GM12878 (cell line): ENCODE results near the gene PDSS2. TPM values are rescaled to one million over a fixed set of nuclear protein-coding genes. Genes with fewer than 3 reads are reported as not detected.

ENCODE experiments used
- ATAC-seq: fragments of 200-7000 bp; cut with Tn5 transposase; 3 replicates; pipeline ENCODE4 v1.9.1; 2020; ENCODE audit warnings: mild to moderate bottlenecking, moderate library complexity
- BruUV-seq: library from RNA; stranded (reverse); fragments of 400-500 nt; replicated peaks from 2 replicates; lab custom pipeline; 2021; lab: Mats Ljungman, UMichigan
- CTCF ChIA-PET: fragments of 300-600 bp; sonication (Branson Sonifier 250); formaldehyde crosslinking; extraction: SDS; loops from one replicate; lab custom pipeline; 2021; ENCODE audit warnings: inconsistent platforms; lab: Yijun Ruan, JAX
- POLR2A ChIA-PET: fragments of 350-600 bp; formaldehyde crosslinking; extraction: SDS; loops from one replicate; lab custom pipeline; 2021; ENCODE audit warnings: inconsistent platforms; lab: Charles Lee
- RAD21 ChIA-PET: fragments of 300-600 bp; sonication (Branson Sonifier 250); formaldehyde crosslinking; loops from one replicate; lab custom pipeline; 2023; ENCODE audit warnings: antibody characterized with exemption; ENCODE audit not compliant: unreplicated experiment; lab: Charles Lee
- SMC1A ChIA-PET: fragments of 300-600 bp; sonication (Branson Sonifier 250); formaldehyde crosslinking; loops from one replicate; lab custom pipeline; 2023; ENCODE audit not compliant: unreplicated experiment, uncharacterized antibody; lab: Charles Lee
- DNase-seq: peaks from one replicate; pipeline ENCODE4 v3.0.0-alpha.2; 2011; ENCODE audit warnings: low read depth, low spot score
- FAIRE-seq: peaks from 3 replicates; lab custom pipeline; 2011; peaks lifted over from hg19 to GRCh38; lab: Jason Lieb, UNC
- H2AFZ ChIP-seq: 2 replicates; pipeline ENCODE4 v1.6.0; 2011; ENCODE audit warnings: low read depth, low read length, control low read depth; ENCODE audit not compliant: control insufficient read depth
- H3K27ac ChIP-seq: 2 replicates; pipeline ENCODE4 v1.5.1; 2011; ENCODE audit warnings: control low read depth; ENCODE audit not compliant: control insufficient read depth, insufficient read depth
- H3K27me3 ChIP-seq, 2 experiments: replicated peaks in 1 of 2; 2 replicates each; pipeline versions ENCODE4 v1.6.0 to v1.6.1; 2011; ENCODE audit warnings: low read length in 1 of 2; ENCODE audit not compliant: control insufficient read depth in 2 of 2, insufficient read depth in 2 of 2
- H3K36me3 ChIP-seq, 2 experiments: 2 replicates each; pipeline ENCODE4 v1.5.1; 2011; ENCODE audit warnings: low read length in 1 of 2; ENCODE audit not compliant: control insufficient read depth in 2 of 2, insufficient read depth in 2 of 2
- H3K4me1 ChIP-seq: 2 replicates; pipeline ENCODE4 v1.6.1; 2011; ENCODE audit warnings: mild to moderate bottlenecking, low read length, moderate library complexity, mixed read lengths; ENCODE audit not compliant: control insufficient read depth, insufficient read depth
- H3K4me2 ChIP-seq: 2 replicates; pipeline ENCODE4 v1.6.0; 2011; ENCODE audit warnings: control low read depth; ENCODE audit not compliant: control insufficient read depth, insufficient read depth
- H3K4me3 ChIP-seq: fragments of 200-600 bp; sonication (generic); 2 replicates; pipeline ENCODE4 v1.5.1; 2016
- H3K79me2 ChIP-seq: 2 replicates; pipeline ENCODE4 v1.6.0; 2011; ENCODE audit warnings: low read length; ENCODE audit not compliant: control insufficient read depth, insufficient read depth
- H3K9ac ChIP-seq: 2 replicates; pipeline ENCODE4 v1.8.0; 2011; ENCODE audit warnings: low read length, control low read depth, mixed read lengths; ENCODE audit not compliant: control insufficient read depth, insufficient read depth
- H3K9me3 ChIP-seq: replicated peaks from 3 replicates; pipeline ENCODE4 v1.5.1; 2011; ENCODE audit warnings: mild to moderate bottlenecking, low read length; ENCODE audit not compliant: control insufficient read depth, insufficient read depth
- H4K20me1 ChIP-seq: 2 replicates; pipeline ENCODE4 v1.6.0; 2011; ENCODE audit not compliant: control insufficient read depth, insufficient read depth
- E4F1 ChIP-seq: fragments of 450-650 bp; IDR thresholded peaks from 2 replicates; pipeline ENCODE4 v1.6.1; 2018; ENCODE audit warnings: borderline replicate concordance, mild to moderate bottlenecking; ENCODE audit not compliant: partially characterized antibody
- HDAC6 ChIP-seq: fragments of 200-600 bp; sonication (generic); IDR thresholded peaks from one replicate; pipeline ENCODE4 v1.8.0; 2017; ENCODE audit warnings: antibody characterized with exemption; ENCODE audit not compliant: unreplicated experiment
- TBL1XR1 ChIP-seq: IDR thresholded peaks from 2 replicates; pipeline ENCODE4 v1.6.1; 2012; ENCODE audit warnings: low read depth, low read length, improper control_type of control experiment
- ZBTB4 ChIP-seq: fragments of 450-650 bp; formaldehyde crosslinking; IDR thresholded peaks from 2 replicates; pipeline ENCODE4 v1.4.0; 2022; ENCODE audit warnings: mild to moderate bottlenecking, moderate library complexity
- WGBS: methylation state at CpG from one replicate; pipeline ENCODE4 v1.1.6; 2016; ENCODE audit warnings: low lambda C conversion rate; ENCODE audit not compliant: insufficient replicate concordance, insufficient coverage; ENCODE audit errors: missing lambda C conversion rate; 5-methylcytosine and 5-hydroxymethylcytosine counted together
- in situ Hi-C: fragments of 300-500 bp; cut with MboI; formaldehyde crosslinking; loops from 9 replicates; pipeline ENCODE4 v1.14.3; 2018; ENCODE audit warnings: mixed read lengths
- intact Hi-C: fragments of 100-400 bp; cut with micrococcal nuclease; formaldehyde crosslinking; loops from one replicate; pipeline ENCODE4 v1.14.2; 2022; ENCODE audit not compliant: unreplicated experiment
- polyA plus RNA-seq, 11 experiments: library from polyadenylated mRNA; depleted of rRNA in 4 of 11; unstranded in 6 of 11; stranded (reverse) in 5 of 11; fragments of >200 nt; fragmentation: Nextera tagmentation in 4 of 11; fragmentation: Illumina TruSeq in 1 of 11; extraction: Ambion mirVana in 4 of 11; extraction: Trizol in 1 of 11; gene quantifications; 1 replicate in 1 of 11; 2 replicates in 10 of 11; pipeline versions ENCODE4 v1.2.1 to v1.2.3, GENCODE V29; 2011 to 2016; ENCODE audit warnings: inconsistent platforms in 2 of 11, missing spikeins in 2 of 11, low read depth in 1 of 11
- total RNA-seq, 4 experiments: library from RNA; depleted of rRNA in 3 of 4; stranded (reverse); fragments of >200 nt in 3 of 4; fragmentation: Illumina TruSeq in 1 of 4; extraction: Trizol in 1 of 4; gene quantifications; 2 replicates each; pipeline versions ENCODE4 v1.2.1 to v1.2.3, GENCODE V29; 2013 to 2021
- TF ChIP-seq, protein P1 (sequence below): fragments of 450-650 bp; IDR thresholded peaks from 2 replicates; pipeline ENCODE4 v1.6.1; 2017; ENCODE audit warnings: borderline replicate concordance

The PDSS2 gene
- total and polyA plus RNA-seq, 10 of the 15 experiments (the other 5 are each of a cell fraction or from before 2014, with no cell fraction given) = 7.7 to 15.5 (median 9.6) TPM

GRCh38 chr6:107107791-107108190, 351.6 kb downstream of the PDSS2 start:
- H3K4me1 ChIP-seq = no peaks in the 10 kb centered on the region
- H3K9ac ChIP-seq = no peak overlapping the region
- intact Hi-C loops = no loop called here
- 90% methylated on average over 4 of the region's 4 CpGs for WGBS
- H3K79me2 ChIP-seq = no peaks in the 10 kb centered on the region
- in situ Hi-C loops = no loop called here
- ChIA-PET RAD21 (no interaction called here), SMC1A (interaction anchor here (1.0 to 1.2 kb wide), 2 partner anchors 11 to 25 kb away, joined by 3 read pairs; no protein-coding TSS in a partner anchor), CTCF (no interaction called here), POLR2A (no interaction called here)
- no peaks in the 10 kb centered on the region for H3K9me3 ChIP-seq
- DNase-seq (no peak), ATAC-seq (no peak), FAIRE-seq (no peak)
- TF ChIP-seq, protein P1, sequence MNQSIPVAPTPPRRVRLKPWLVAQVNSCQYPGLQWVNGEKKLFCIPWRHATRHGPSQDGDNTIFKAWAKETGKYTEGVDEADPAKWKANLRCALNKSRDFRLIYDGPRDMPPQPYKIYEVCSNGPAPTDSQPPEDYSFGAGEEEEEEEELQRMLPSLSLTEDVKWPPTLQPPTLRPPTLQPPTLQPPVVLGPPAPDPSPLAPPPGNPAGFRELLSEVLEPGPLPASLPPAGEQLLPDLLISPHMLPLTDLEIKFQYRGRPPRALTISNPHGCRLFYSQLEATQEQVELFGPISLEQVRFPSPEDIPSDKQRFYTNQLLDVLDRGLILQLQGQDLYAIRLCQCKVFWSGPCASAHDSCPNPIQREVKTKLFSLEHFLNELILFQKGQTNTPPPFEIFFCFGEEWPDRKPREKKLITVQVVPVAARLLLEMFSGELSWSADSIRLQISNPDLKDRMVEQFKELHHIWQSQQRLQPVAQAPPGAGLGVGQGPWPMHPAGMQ = no peak
- TF ChIP-seq HDAC6 (no peak), ZBTB4 (CRISPR knock-in tag) (no peak), E4F1 (no peak), TBL1XR1 (no peak)
- no TSS peak for BruUV-seq
- no peak overlapping the region for H2AFZ ChIP-seq
- H3K4me3 ChIP-seq = no peak overlapping the region
- H3K27me3 ChIP-seq = no peaks in the 10 kb centered on the region
- no peak overlapping the region for H3K4me2 ChIP-seq
- no peak overlapping the region for H3K27ac ChIP-seq
- no peaks in the 10 kb centered on the region for H3K36me3 ChIP-seq
- peaks cover 2% of the 10 kb centered on the region; the same call in 1 of the 2 replicates for H4K20me1 ChIP-seq
